Endothelial cell of umbilical vein (primary cell): ENCODE data around the gene GSTA5. TPM values are rescaled to one million over a fixed set of nuclear protein-coding genes. Genes with fewer than 3 reads are reported as not detected.
"Not testable (repeated sequence)": the region's sequence is repeated elsewhere in the genome, so short reads cannot be mapped to it uniquely, and the experiment has no call there.

Experiments used
- BruUV-seq: library from RNA; stranded (reverse); fragments of 400-500 nt; replicated peaks from 2 replicates; lab custom pipeline; 2021; lab: Mats Ljungman, UMichigan
- CTCF ChIA-PET: fragments of 300-600, 350-600 bp; sonication (Branson Sonifier 250); formaldehyde crosslinking; loops from one replicate; lab custom pipeline; 2021; ENCODE audit warnings: antibody characterized with exemption, inconsistent platforms; lab: Charles Lee
- POLR2A ChIA-PET: fragments of 300-600, 350-600 bp; sonication (Branson Sonifier 250); formaldehyde crosslinking; loops from one replicate; lab custom pipeline; 2021; ENCODE audit warnings: antibody characterized with exemption, inconsistent platforms; lab: Charles Lee
- DNase-seq: peaks from one replicate; pipeline ENCODE4 v3.0.0-alpha.2; 2011; ENCODE audit warnings: low read depth, low spot score
- FAIRE-seq: peaks from 2 replicates; lab custom pipeline; 2011; peaks lifted over from hg19 to GRCh38; lab: Jason Lieb, UNC
- H2AFZ ChIP-seq: 2 replicates; pipeline ENCODE4 v1.6.0; 2012; ENCODE audit warnings: low read depth, low read length, control low read depth, inconsistent platforms
- H3K27ac ChIP-seq: 2 replicates; pipeline ENCODE4 v1.5.1; 2011; ENCODE audit warnings: low read depth, mild to moderate bottlenecking, control low read depth, low read length, moderate library complexity; ENCODE audit not compliant: insufficient read depth
- H3K27me3 ChIP-seq, 2 experiments: 2 replicates each; pipeline versions ENCODE4 v1.6.0 to v1.6.1; 2011; ENCODE audit warnings: low read length in 2 of 2, mixed read lengths in 1 of 2; ENCODE audit not compliant: control insufficient read depth in 2 of 2, insufficient read depth in 2 of 2
- H3K36me3 ChIP-seq, 2 experiments: 2 replicates in 1 of 2; 3 replicates in 1 of 2; pipeline ENCODE4 v1.5.1; 2011; ENCODE audit warnings: low read length in 2 of 2, mild to moderate bottlenecking in 1 of 2, moderate library complexity in 1 of 2; ENCODE audit not compliant: control insufficient read depth in 2 of 2, insufficient read depth in 2 of 2; ENCODE audit errors: extremely low read depth in 1 of 2
- H3K4me1 ChIP-seq: 3 replicates; pipeline ENCODE4 v1.5.1; 2011; ENCODE audit warnings: mild to moderate bottlenecking, low read length; ENCODE audit not compliant: control insufficient read depth, insufficient read depth; ENCODE audit errors: extremely low read depth
- H3K4me2 ChIP-seq: 2 replicates; pipeline ENCODE4 v1.6.1; 2011; ENCODE audit warnings: low read length, control low read depth, mixed read lengths; ENCODE audit not compliant: insufficient read depth
- H3K4me3 ChIP-seq, 3 experiments: fragments of 200-600 bp in 1 of 3; sonication (generic), shearing (Covaris generic) in 1 of 3; replicated peaks in 1 of 3; 2 replicates each; pipeline ENCODE4 v1.5.1; 2011 to 2016; ENCODE audit warnings: control low read depth in 3 of 3, low read length in 3 of 3, mild to moderate bottlenecking in 2 of 3, inconsistent platforms in 1 of 3, low read depth in 1 of 3, moderate library complexity in 1 of 3; ENCODE audit not compliant: insufficient read depth in 1 of 3
- H3K79me2 ChIP-seq: 2 replicates; pipeline ENCODE4 v1.6.0; 2012; ENCODE audit warnings: low read length, inconsistent platforms; ENCODE audit not compliant: control insufficient read depth, insufficient read depth
- H3K9ac ChIP-seq: replicated peaks from 2 replicates; pipeline ENCODE3; 2011; ENCODE audit warnings: low read length, control low read depth; ENCODE audit not compliant: insufficient read depth; ENCODE audit errors: extremely low read depth
- H3K9me1 ChIP-seq: replicated peaks from 3 replicates; pipeline ENCODE4 v1.6.0; 2011; ENCODE audit warnings: mild to moderate bottlenecking, low read length; ENCODE audit not compliant: control insufficient read depth, insufficient read depth; ENCODE audit errors: extremely low read depth
- H3K9me3 ChIP-seq: replicated peaks from 2 replicates; pipeline ENCODE4 v1.5.1; 2012; ENCODE audit warnings: low read length, inconsistent platforms; ENCODE audit not compliant: control insufficient read depth, insufficient read depth
- H4K20me1 ChIP-seq: replicated peaks from 2 replicates; pipeline ENCODE3; 2011; ENCODE audit warnings: mild to moderate bottlenecking, low read length; ENCODE audit not compliant: control insufficient read depth, insufficient read depth; ENCODE audit errors: extremely low read depth
- dilution Hi-C: fragments of 300-500 bp; cut with MboI; formaldehyde crosslinking; loops from one replicate; pipeline ENCODE4 v1.15.0; 2019; ENCODE audit warnings: low sequenced_read_pairs; ENCODE audit not compliant: extremely low pct_ligation_motif_present
- intact Hi-C: fragments of 100-400 bp; cut with micrococcal nuclease; formaldehyde crosslinking; loops from one replicate; pipeline ENCODE4 v1.10.0; 2022
- polyA plus RNA-seq, 4 experiments: library from polyadenylated mRNA; depleted of rRNA in 3 of 4; stranded (reverse) in 3 of 4; unstranded in 1 of 4; fragments of >200 nt; gene quantifications; 2 replicates each; pipeline versions ENCODE4 v1.2.1 to v1.2.3, GENCODE V29; 2011 to 2012; ENCODE audit warnings: missing spikeins in 1 of 4
- total RNA-seq: library from RNA; stranded (reverse); gene quantifications from 2 replicates; pipeline ENCODE4 v1.2.3, GENCODE V29; 2021

Gene GSTA5
- total and polyA plus RNA-seq, 2 donors (not counting 3 experiments of a cell fraction or from before 2014, with no cell fraction given): not detected

DNA sequence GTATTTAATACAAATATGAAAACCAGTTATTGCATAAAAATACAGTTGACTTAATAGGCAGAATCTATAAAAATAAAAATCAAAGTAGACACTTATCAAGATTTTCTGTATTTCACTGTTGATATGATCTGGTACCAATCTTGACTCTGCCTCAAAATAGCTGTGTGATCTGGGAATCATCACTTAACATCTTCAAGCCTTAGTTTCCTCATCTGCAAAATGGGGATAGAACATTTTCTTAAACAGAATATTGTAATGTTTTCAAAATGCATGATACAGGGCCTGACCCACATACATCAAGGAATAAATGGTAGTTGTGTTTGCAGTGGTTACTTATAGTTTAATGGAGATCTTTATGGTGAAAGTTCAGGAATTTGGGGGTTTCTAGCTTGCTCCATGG, 58.4 kb downstream of the GSTA5 start:
- intact Hi-C loops, H3K4me2 ChIP-seq, H2AFZ ChIP-seq, H3K36me3 ChIP-seq, H3K9me3 ChIP-seq, FAIRE-seq, DNase-seq, CTCF ChIA-PET, H3K4me3 ChIP-seq, BruUV-seq, H3K4me1 ChIP-seq, POLR2A ChIA-PET, dilution Hi-C loops, H3K79me2 ChIP-seq, H3K9ac ChIP-seq, H3K27me3 ChIP-seq, H4K20me1 ChIP-seq, H3K9me1 ChIP-seq, H3K27ac ChIP-seq: not testable (repeated sequence)

Other genes starting within 250 kb of the GSTA5 start
- gene TMEM14A, start 169.7 kb downstream of the GSTA5 start, total RNA-seq: 19.5 and 22.5 TPM in 2 replicates
- gene TMEM14A, start 169.7 kb downstream of the GSTA5 start, polyA plus RNA-seq: 21.3 and 33.7 TPM in 2 replicates
- gene GSTA2, start 77.3 kb downstream of the GSTA5 start, total RNA-seq: not detected in 2 replicates
- not detected in 2 replicates for gene GSTA2, start 77.3 kb downstream of the GSTA5 start, polyA plus RNA-seq
- not detected in 2 replicates for gene GSTA1, start 37.0 kb downstream of the GSTA5 start, total RNA-seq
- not detected in 2 replicates for gene GSTA1, start 37.0 kb downstream of the GSTA5 start, polyA plus RNA-seq
- gene GSTA3, start 68.9 kb upstream of the GSTA5 start, total RNA-seq: not detected in 2 replicates
- not detected in 2 replicates for gene GSTA3, start 68.9 kb upstream of the GSTA5 start, polyA plus RNA-seq
- 15.0 and 17.9 TPM in 2 replicates for gene GSTA4, start 154.5 kb upstream of the GSTA5 start, total RNA-seq
- 15.6 and 24.6 TPM in 2 replicates for gene GSTA4, start 154.5 kb upstream of the GSTA5 start, polyA plus RNA-seq
- 9.0 and 9.3 TPM in 2 replicates for gene CILK1, start 221.0 kb upstream of the GSTA5 start, total RNA-seq
- 4.2 and 5.1 TPM in 2 replicates for gene CILK1, start 221.0 kb upstream of the GSTA5 start, polyA plus RNA-seq
- 58.9 and 67.3 TPM in 2 replicates for gene FBXO9, start 224.6 kb upstream of the GSTA5 start, total RNA-seq
- gene FBXO9, start 224.6 kb upstream of the GSTA5 start, polyA plus RNA-seq: 48.1 and 63.5 TPM in 2 replicates